Astrocyte of the hippocampus (primary cell): ENCODE measurements around the gene EML5.
"Not testable (repeated sequence)": the region's sequence is repeated elsewhere in the genome, so short reads cannot be mapped to it uniquely, and the experiment has no call there.

Source experiments
- DNase-seq: peaks from one replicate; pipeline ENCODE4 v3.0.0; 2011; ENCODE audit warnings: low read depth, low spot score

The EML5 gene

DNA sequence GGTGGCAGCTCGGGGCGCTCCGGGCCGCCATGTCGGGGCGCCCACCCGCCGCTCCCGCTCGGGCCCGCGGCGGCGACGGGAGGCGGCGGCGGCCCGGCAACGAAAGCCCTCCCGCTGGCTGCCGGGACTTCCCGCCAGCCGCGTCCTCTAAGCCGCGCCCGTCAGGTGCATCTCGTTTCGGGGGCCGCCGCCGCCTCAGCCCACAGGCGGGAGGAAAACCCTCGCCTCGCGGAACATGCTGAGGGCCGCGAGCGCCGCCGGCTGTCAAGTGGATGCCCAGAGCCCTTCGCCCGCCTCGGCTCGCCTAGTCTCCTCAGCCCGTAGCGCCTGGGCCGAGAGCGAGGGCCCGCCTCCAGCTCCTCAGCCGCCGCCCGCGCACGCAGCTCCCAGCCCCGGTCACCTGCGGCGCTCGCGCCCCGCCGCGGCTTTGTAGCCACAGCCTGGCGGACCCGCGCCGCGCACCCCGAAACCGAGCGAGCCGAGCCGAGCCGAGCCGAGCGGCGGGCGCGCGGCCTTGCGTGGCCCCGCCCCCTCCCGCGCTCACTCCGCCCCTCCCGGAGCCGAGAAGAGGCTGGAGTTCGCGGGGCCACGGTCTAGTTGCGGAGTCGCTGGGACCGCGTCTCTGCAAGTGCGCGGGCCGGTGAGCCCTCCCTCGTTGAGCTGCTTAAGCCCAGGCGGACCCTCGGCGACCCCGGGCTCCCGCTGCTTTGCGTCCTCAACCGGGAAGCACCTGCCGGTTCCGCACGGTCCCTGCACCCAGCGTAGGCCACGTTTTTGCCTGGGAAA, at the start of gene EML5:
Gene EML5, minus strand, starts transcription at position 481 of the 786 bp plus-strand sequence. Its CDS starts 450 bp downstream, at position 31.
- DNase-seq = peak; percentile 84

DNA sequence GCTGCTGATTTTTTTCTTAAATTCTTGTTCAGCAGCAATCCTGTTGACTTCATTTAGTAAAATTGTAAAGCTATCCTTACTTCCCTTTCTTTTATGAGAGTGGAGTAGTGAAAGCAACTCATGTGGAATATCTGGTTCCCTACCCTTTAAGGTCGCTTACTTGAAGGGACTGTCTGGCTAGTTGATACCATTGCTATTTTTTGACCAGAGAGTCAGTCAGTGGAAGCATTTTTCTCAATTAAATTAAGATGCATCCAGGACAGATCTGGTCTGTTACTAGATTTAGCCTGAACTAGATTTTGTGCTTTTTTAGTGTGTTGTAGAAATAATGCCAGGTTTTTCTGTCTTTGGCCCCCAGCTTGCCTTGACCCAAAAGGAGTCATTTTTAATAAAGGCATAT, 49.7 kb upstream of the EML5 start:
- DNase-seq = no peak

DNA sequence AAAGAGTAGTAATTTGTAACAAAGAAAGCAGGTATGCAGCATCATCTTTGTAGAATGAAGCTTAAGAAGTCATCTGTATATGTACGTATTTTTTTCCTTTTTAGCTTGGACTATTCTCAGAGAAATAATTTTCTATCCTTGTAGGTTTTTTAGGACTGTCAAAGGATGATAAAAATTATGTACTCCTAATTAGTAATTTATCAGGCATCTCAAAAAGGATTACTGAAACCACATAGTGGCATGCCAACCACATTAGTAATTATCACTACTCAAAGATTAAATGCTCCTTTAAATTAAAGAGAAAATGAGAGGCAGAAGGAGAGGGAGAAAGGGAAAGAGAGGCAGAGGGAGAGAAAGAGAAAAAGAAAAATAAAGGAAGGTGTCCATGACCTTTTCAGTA, 49.0 kb upstream of the EML5 start:
- peak; percentile 19 for DNase-seq

DNA sequence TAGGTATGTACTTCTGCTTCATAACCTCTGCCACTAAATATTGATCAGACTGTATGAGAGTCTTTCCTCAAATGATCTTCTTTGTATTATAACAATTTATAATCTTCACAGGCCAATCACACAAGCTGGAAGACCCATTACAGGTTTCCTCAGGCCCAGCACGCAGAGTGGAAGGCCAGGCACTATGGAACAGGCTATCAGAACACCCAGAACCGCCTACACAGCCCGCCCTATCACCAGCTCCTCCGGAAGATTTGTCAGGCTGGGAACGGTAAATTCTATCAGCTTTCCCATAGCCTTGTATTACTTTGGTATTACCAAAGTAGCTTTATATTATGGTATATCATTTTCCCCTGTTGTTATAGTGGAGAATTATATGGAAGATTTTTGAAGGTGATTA, 48.2 kb upstream of the EML5 start:
- no peak for DNase-seq

DNA sequence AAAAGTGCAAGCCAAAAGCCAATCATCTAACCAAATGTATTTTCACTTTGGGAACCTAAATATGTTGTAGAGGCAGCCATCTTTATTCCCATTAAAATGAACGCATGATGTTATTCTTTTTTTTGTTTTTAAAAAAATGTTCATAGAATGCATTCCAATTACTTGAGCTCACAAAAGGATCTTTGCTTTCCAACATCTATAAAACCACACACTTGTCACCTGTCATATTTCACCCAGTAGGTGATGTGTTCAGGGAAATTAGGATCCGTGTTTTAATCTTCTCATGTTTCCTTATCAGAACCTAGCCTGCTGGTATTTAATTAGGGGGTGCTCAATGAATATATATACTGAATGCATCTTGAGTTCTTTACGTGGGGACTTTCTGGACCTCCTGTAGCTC, 45.3 kb upstream of the EML5 start:
- DNase-seq = no peak

DNA sequence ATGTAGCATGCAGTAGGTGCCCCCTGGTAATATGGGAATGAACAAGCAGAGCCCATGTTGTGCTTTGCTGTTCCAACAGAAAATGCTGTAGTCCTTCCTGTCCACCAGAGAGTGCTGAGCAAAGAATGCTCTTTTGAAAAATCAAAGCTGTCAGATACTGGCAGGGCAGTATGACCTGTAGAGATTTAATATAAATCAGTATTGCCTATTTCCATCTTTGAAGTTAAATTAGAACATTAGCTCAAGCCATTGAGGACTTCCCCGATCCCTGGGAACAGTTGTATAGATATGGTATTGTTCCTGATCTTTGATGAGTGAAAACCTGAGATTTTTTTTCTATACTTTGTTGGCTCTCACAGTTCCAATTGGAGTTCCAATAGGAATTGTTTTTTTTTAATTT, 44.7 kb upstream of the EML5 start:
- no peak for DNase-seq

DNA sequence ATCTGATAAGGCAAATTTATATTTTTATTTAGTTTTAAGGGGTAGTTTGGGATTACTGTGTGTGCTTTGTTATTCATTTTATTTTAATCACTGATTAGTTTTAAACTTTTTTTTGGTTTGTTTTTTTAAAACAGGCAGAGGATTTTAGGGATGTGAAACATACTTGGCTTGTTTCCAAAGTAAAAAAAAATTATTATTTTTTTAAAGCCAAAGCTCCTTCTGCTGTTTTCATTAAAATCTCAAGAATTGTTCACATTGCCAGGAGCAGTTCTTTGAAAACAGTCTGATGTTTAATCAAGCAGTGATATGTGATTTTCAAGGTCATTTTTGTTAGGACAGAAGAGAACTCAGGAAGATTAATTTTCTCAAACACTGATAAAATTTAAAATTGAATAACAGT, 42.9 kb upstream of the EML5 start:
- peak; percentile 10 for DNase-seq

DNA sequence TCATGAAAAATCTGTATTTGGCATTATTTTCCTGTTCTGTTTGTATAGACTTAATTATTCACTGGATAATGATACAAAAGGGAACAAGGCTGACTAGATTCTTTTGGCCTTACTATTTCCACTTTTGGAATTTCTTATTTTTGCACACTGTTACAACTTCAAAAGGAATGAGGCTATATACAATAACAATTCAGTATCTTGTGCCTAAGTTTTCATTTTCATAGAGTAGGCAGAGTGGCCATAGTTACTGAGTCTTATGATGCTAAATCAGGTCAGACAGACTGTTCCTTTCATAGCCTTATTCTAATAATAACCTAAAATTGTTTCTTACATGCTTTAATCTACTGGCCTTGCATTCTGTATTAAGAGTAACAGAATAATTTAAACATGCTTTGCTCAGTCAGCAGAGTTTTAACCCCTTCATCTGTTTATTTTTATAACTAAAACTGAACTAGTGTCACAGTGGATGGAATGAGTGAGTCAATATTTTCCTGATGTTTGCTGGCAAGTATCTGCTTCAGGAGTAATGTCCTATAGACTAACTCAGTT, 42.2 kb upstream of the EML5 start:
- peak; percentile 51 for DNase-seq

DNA sequence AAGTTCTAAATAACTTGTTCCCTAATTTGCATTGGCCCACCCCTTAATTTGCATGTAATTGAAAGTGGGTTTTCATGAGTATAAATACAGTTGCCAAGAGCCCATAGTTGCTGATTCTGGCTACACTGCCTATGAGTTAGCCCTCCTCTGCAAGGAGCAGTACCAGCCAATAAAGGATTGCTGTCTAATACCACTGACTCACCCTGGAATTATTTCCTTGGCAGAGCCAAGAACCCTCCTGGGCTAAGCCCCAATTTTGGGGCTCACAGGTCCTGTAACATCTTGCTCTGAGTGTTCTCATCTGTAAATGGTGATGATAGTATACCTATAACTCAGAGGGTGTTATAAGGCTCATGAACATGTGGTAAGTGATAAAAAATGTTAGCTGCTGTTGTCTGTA, 38.5 kb upstream of the EML5 start:
- peak; percentile 80 for DNase-seq

DNA sequence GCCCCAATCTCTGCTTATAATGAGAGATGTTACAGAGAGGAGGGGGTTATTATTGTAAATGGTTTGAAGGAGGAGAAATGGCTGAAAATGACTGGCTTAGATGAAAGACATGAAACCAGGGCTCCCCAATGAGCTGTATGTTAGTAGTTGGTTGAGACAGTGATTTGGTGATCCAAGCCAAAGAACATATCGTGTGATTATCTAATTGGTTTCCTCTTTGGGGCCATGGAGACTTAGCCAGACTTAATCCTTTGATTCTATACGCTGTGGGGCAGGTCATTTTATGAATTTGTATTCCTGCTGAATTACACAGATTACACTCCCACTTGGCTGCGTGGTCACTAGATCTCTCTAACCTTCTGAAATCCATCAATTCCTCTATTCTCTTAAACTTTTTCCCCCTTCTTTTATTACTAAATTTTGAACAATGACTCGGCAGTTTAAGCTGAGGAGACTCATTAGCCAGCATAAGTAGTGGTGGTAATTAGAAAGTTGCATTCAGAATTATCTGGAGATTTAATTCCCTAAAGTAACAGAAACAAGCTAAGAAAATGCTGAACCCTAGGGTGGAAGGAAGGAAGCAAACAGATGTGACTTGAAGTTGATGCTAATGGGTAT, 37.0 kb upstream of the EML5 start:
- DNase-seq = no peak

DNA sequence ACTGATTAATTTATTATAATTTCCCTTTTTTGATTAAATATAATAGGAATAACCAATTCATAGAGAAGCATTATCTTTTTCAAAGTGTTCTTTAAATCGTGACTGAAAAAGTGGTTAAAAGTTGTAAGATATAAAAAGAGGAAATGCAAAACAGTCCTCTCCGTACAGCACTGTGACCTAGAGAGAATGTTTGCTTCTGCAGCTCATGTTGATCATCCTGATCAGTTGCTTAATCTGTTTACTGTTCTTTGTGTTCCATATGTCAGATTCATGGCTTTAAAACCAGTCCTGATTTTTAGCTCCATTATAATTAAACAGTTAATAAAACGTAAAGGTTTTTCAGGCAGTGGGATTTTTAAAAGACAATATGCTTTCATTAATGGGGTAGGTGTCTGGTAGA, 36.4 kb upstream of the EML5 start:
- no peak for DNase-seq

DNA sequence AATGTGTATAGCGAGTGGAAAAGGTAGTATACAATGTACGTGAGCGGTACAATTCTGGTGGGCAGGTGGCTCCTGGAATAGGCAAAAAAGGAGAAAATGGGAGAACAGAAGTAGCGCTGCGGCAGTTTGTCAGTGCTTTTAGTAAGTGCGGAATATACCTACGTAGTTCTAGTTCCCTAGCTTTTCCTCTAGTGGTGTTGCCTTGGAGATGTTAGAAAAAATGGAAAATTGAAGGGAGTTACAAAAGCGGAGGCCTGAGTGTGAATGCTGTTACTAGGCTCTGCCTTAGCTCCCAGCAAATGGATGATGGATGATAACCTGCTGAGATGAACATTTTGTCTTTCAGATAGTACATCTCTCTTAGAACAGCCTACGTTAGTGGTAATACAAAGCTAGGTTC, 32.8 kb upstream of the EML5 start:
- DNase-seq = peak; percentile 7

DNA sequence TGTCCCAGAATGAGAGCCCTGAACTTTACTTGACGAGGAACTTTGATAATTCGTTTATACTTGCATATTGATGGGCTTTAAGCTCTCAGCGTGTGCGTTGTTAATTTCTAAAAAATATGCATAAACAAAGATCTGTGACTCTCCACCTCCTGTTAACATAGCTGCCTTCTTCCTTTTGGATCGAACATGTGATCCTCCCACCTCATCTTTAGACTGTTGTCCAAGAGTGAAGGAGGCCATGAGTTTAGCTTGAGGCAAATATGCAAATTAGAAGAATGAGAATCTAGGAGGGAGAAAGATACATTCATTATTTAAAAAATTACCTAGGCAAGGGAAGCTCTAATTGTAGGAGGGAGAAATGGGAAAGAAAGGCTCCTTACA, 32.3 kb upstream of the EML5 start:
- no peak for DNase-seq

DNA sequence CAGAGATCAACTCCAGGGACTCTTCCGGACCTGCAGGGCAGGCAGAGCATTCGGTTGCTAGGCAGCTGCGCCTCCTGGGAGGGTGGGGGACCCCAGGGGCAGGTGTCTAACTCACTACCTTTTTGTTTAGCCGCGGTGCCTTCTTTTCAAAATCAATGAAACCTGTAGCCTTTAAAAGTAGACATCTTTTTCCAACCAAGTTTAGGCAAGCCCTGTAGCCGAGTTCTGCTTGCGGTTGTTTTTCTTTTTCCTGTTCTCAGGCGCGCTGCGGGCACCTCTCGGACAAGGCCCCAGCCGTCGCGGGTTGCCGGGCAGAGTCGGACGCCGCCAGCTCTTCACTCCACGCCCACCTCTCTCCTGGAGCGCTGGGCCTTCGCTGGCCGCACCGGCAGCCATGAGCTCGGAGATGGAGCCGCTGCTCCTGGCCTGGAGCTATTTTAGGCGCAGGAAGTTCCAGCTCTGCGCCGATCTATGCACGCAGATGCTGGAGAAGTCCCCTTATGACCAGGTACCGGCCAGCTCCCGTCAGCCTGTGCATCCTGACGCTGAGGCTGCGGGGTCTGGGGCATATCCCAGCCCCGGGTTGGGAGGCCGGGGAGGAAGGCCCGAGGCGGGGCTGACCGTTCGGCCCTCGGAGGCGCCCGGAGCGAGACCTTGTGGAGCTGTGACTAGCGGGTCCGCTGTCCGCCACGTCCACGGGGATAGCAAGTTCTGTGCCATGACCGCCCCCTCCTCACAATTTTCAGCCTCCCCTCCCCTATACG, 31.7 kb upstream of the EML5 start, which contains the start of gene TTC8:
Gene TTC8, plus strand, starts transcription at position 338 of the 764 bp plus-strand sequence. Its CDS starts 57 bp downstream, at position 395.
- peak; percentile 96 for DNase-seq

DNA sequence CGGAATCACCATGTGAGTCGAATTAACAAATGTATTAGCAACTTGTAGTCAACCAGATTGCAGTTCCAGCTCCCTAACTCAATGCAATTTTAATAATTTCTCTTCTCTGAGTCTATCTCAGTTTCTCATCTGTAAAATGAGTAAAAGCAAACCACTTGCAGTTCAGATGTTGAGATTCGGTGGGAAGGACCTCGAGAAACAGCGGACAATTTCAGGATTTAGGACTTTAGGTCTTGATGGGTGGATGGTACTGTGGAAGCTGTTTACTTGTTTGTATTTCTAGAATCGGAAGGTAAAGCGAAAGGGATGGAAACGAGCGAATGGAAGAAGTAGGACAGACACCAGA, 31.2 kb upstream of the EML5 start:
- DNase-seq = no peak

DNA sequence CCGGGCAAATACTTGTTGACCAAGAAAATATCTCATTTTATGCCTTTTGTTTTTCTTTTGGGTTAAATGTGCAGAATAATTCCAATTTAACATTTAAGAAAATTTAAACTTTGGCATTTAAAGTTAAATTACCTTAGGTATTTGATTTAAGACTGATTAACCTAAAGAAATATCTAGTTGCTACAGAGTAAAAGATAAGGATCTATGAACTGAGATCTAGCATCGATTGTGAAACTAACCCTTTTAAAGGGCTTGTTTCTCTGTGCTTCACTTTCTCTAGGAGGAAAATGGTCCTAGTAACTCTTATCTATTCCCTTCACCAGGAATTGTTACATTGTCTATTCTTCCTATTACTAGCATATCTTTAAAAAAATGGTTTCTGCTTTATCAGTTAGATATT, 29.1 kb upstream of the EML5 start:
- DNase-seq = no peak

DNA sequence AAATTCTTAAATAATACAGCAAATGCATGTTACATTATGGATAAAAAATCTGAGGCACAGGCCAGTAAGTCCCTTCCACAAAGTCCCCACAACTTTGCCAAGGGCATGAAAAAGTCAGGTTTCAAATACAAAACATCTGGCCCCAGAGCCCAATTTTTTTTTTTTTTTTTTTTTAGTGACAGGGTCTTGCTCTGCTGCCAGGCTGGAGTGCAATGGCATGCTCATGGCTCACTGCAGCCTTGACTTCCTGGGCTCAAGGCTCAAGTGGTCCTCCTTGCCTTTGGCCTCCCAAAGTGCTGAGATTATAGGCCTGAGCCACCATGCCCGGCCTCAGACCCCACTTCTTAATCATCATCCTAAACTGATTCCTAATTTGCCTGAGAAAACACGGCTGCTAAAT, 28.6 kb upstream of the EML5 start:
- no peak for DNase-seq

DNA sequence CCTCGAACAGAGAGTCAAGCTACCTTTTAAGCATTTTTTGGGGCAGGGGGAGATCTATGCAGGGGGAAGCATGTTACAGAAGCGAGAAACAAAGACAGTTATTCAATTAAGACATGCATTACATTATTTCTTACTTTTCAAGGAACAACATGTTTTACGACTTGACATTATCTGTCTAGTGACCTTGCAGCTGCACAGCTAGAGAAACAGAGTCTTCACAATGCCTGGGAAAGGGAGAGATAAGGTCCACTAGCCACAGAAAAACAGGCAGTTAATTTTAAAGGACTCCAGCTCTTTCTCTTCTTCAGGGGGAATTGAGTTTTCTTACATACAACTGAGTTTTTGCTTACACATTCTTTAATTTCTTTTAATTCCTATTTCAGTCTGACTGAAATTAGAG, 26.9 kb upstream of the EML5 start:
- DNase-seq = not testable (repeated sequence)

DNA sequence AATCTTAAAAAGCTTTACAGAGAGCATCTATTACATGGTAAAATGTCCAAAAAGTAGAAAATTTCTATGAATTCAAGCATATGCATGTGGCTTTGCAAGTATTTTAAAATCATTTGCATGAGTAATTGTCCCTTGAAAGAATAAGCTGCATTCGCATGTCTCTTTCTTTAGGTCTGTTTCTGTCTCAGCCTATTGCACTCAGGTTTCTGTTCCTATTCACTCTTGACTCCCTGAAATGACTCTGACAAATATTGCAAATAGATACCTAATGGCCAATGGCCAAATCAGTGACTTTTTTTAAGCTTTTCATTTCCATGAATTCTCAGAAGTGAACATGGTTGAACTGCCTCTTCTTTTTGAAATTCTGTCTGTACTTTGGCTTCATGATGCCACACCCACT, 25.3 kb upstream of the EML5 start:
- no peak for DNase-seq

DNA sequence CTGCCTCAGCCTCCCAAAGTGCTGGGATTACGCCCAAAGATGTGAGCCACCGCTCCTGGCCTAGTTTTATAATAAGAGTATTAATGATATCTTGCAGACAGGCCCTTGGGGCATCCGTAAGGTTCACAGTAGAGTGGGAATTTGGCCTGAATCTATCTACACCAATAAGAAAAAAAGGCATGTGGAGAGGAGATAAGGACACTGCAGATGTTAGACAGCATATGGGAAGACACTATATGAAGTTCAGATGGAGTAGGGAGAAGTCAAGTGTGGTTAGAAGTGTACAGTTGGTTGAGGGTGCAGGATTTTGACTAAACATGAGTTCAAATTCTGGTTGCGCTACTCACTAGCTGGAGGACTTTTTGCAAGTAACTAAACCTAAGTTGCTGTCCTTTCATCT, 23.2 kb upstream of the EML5 start:
- DNase-seq = no peak

DNA sequence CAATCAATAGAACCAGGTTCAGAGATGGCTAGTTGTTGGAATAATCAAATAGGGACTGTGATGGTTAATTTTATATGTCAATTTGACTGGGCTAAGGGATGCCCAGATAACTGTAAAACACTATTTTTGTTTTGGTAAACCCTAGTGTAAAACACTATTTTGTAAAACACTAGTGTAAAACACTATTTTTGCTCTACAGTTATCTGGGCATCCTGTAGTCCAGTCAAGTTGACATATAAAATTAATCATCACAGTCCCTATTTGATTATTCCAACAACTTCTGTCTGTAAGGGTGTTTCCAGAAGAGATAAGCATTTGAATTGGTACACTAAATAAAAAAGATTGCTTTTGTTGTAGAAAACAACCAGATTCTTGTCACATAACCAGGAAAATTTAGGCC, 15.6 kb upstream of the EML5 start:
- no peak for DNase-seq

DNA sequence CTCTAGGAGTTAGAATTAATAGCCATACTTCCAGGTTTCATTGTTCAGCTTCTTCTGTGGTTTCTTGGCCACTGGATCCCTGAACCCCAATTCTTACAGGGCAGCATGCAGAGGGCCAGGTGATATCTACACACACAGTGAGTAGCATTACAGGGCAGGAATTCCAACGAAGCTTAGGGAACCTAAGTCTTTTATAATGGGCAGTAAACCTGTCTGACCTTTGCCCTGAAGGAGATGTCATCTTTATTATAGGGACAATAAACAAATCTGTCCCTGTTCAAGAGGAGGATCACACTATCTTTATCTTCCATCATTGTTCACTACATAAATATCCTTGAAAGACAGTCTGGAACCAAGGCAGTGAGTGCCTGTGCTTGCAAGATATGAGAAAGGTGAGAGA, 11.7 kb upstream of the EML5 start:
- DNase-seq = no peak

DNA sequence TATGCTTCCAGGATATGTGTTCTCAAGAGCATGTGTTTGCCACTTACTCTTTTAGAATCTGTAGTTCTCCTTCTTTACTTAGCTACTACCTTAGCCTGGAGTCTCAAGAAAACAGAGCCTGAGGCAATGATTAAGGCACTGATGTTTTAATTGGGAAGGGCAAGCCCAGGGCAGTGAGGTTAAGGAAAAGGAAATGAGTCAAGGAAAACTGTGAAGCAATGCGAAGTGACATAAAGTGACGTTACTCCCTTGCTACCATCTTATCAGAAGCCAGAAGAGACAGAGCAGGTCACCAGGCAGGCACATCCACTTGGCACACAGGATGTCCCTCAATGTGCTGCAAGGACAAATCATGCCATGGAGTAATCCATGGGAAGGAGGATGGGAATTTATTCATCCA, 11.3 kb upstream of the EML5 start:
- DNase-seq = no peak
